GM19372 (cell line): ENCODE results near the gene APBA1.

Source experiments
- ATAC-seq: cut with Tn5 transposase; IDR thresholded peaks from one replicate; pipeline ENCODE4 v1.9.1; 2021; ENCODE audit warnings: mild to moderate bottlenecking, low read depth, moderate library complexity; ENCODE audit not compliant: unreplicated experiment

APBA1 gene

GRCh38 chr9:69658987-69659675, 13.0 kb downstream of the APBA1 start:
- no peak for ATAC-seq

GRCh38 chr9:69657269-69657668, 14.9 kb downstream of the APBA1 start:
- no peak for ATAC-seq

GRCh38 chr9:69655065-69655464, 17.1 kb downstream of the APBA1 start:
- no peak for ATAC-seq

GRCh38 chr9:69653261-69653660, 18.9 kb downstream of the APBA1 start:
- ATAC-seq = no peak

- ATAC-seq = no peak
Measured at GRCh38 chr9:69649566-69650250, 22.5 kb downstream of the APBA1 start.

- no peak for ATAC-seq
Measured at GRCh38 chr9:69647804-69648203, 24.4 kb downstream of the APBA1 start.

GRCh38 chr9:69646810-69647209, 25.4 kb downstream of the APBA1 start:
- ATAC-seq = no peak

- ATAC-seq = no peak
Measured at GRCh38 chr9:69645488-69645887, 26.7 kb downstream of the APBA1 start.

- ATAC-seq = no peak
Measured at GRCh38 chr9:69643098-69643497, 29.1 kb downstream of the APBA1 start.

GRCh38 chr9:69637817-69638200, 34.4 kb downstream of the APBA1 start:
- no peak for ATAC-seq

GRCh38 chr9:69637193-69637816, 34.9 kb downstream of the APBA1 start:
- ATAC-seq = no peak

GRCh38 chr9:69633716-69634115, 38.5 kb downstream of the APBA1 start:
- ATAC-seq = no peak

- no peak for ATAC-seq
Measured at GRCh38 chr9:69632768-69633167, 39.4 kb downstream of the APBA1 start.

GRCh38 chr9:69627281-69627680, 44.9 kb downstream of the APBA1 start:
- ATAC-seq = no peak

- ATAC-seq = no peak
Measured at GRCh38 chr9:69623276-69623675, 48.9 kb downstream of the APBA1 start.

GRCh38 chr9:69622676-69623075, 49.5 kb downstream of the APBA1 start:
- no peak for ATAC-seq

- ATAC-seq = no peak
Measured at GRCh38 chr9:69621730-69622460, 50.3 kb downstream of the APBA1 start.

GRCh38 chr9:69620731-69621130, 51.4 kb downstream of the APBA1 start:
- no peak for ATAC-seq

GRCh38 chr9:69619233-69619632, 52.9 kb downstream of the APBA1 start:
- no peak for ATAC-seq

GRCh38 chr9:69617006-69617405, 55.2 kb downstream of the APBA1 start:
- no peak for ATAC-seq

- ATAC-seq = no peak
Measured at GRCh38 chr9:69615880-69616279, 56.3 kb downstream of the APBA1 start.
